Measurements from ENCODE around the gene CLASRP.

Gene CLASRP

DNA sequence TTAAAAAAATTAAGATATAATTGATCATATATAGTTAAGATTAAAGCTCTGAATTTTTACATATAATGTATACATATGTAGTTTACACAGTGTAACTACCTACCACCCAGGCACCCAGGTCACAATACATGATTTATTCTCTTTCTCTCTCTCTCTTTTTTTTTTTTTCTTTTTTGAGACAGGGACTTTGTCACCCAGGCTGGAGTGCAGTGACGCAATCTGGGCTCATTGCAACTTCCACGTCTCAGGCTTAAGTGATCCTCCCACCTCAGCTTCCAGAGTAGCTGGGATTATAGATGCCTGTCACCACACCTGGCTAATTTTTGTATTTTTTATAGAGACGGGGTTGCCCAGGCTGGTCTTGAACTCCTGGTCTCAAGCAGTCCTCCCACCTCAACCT lies 18.8 kb upstream of the CLASRP start:
- ATAC-seq (no peak), DNase-seq (no peak)

DNA sequence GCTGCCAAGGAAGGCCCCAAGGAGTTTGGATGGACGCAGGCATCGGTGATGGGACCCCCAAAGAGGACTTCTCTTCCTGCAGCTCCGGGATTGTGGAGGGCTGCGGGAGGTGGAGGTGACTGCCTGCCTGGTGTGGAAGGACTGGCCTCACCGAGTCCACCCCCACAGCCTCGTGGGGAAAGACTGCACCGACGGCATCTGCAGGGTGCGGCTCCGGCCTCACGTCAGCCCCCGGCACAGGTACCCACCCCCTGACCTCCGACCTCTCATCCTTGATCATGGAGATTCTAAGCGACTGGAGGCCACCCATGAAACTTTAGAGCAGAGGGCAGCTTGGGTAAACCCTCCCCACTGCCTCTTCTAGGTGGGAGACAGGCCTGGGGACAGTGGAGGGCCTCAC lies 16.9 kb upstream of the CLASRP start:
- DNase-seq (no peak), ATAC-seq (no peak)

DNA sequence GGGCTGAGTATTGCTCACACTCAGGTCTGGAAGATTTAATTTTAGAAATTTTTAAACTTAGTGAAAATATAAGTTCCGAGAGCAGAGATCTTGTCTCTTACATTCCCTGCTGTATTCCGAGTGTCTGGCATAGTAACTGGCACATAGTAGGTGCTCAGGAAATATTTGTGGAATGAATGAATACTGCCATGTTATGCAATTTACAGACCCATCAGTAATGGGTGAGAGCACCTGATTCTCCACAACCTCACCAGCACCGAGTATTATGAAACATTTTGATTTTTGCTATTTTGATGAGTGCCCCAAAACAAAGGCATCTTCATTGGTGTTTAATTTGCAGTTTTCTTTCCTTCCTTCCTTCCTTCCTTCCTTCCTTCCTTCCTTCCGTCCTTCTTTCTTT lies 15.8 kb upstream of the CLASRP start:
- ATAC-seq (no peak), DNase-seq (no peak)

DNA sequence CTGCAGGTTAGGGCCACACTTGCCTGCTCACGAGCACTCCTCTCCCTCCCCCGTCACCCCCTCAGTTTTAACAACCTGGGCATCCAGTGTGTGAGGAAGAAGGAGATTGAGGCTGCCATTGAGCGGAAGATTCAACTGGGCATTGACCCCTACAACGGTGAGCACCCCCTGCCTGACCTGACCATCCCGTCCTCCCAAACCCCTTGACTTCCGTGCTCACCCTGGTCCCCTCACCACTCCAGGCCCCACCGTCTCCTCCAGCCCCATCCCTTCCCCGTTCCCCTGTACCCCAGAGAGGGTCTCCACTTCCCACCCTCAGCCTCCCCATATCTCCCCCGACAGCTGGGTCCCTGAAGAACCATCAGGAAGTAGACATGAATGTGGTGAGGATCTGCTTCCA lies 13.6 kb upstream of the CLASRP start:
- ATAC-seq = no peak
- DNase-seq = no peak

DNA sequence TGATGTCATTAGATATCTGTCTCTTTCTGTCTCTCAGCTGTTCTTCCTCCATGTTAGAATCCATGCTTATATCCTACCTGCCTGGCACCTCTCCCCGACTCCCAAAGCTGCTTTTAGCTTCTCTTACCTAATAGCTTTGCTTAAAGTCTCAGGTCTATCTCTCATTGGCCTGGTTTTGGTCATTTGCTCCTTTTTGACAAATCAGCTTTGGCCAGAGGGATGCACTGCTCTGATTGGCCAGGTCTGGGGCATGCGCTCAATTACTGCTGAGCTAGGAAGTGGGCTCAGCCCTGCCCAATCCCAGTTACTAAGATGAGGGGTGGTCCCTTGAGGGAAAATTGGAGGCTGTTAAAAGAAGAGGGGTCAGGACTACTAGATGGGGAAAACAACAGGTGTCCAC lies 11.5 kb upstream of the CLASRP start:
- no peak for DNase-seq
- no peak for ATAC-seq

DNA sequence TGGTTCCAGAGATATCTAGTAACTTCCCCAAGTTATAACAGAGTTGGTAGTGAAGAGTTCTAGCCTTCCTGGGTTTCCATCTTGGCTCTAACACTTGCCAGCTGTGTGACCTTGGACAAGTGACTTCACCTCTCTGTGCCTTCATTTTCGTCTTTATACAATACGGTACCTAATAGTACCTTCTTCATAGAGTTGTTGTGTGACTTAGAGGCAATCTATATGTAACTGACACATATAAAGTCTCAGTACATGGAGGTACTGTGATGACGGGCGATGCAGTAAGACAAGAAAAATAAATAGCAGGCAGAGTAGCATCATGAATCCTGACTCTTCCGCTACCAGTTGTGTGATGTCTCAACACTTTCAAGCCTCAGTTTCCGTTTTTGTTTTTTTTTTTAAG lies 8.0 kb upstream of the CLASRP start:
- DNase-seq (no peak), ATAC-seq (no peak)

DNA sequence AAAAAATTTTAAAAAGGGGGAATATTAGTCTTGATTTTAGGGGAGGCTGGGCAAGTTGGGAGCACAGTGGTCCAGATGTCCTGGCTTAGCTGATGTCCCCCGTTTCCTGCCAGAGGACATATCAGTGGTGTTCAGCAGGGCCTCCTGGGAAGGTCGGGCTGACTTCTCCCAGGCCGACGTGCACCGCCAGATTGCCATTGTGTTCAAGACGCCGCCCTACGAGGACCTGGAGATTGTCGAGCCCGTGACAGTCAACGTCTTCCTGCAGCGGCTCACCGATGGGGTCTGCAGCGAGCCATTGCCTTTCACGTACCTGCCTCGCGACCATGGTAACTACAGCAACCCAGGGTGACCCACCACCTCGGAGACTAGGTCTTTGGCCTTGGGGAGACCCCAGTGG lies 6.4 kb upstream of the CLASRP start:
- no peak for ATAC-seq

DNA sequence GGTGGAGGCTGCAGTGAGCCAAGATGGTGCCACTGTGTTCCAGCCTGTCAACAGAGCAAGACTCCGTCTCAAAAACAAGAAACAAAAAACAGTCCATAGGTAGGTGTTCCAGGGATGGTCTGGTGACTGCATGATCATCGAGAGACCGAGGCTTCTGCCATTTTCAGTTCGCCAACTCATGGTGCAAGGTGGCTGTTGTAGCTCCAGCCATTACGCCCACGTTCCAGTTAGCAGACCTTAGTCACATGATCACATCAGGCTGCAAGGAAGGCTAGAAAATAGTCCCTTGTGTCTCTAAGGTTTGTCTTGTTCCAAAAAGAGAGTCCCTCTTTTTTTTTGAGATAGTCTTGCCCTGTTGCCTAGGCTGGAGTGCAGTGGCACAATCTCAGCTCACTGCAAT lies 3.1 kb upstream of the CLASRP start:
- DNase-seq (no peak), ATAC-seq (no peak)

More for the DNA sequence above, 6.4 kb upstream of the CLASRP start:
- DNase-seq = no peak

DNA sequence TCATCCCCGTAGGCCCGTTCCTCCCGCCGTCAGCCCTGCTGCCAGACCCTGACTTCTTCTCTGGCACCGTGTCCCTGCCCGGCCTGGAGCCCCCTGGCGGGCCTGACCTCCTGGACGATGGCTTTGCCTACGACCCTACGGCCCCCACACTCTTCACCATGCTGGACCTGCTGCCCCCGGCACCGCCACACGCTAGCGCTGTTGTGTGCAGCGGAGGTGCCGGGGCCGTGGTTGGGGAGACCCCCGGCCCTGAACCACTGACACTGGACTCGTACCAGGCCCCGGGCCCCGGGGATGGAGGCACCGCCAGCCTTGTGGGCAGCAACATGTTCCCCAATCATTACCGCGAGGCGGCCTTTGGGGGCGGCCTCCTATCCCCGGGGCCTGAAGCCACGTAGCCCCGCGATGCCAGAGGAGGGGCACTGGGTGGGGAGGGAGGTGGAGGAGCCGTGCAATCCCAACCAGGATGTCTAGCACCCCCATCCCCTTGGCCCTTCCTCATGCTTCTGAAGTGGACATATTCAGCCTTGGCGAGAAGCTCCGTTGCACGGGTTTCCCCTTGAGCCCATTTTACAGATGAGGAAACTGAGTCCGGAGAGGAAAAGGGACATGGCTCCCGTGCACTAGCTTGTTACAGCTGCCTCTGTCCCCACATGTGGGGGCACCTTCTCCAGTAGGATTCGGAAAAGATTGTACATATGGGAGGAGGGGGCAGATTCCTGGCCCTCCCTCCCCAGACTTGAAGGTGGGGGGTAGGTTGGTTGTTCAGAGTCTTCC lies 1.3 kb upstream of the CLASRP start:
- DNase-seq = no peak
- no peak for ATAC-seq

DNA sequence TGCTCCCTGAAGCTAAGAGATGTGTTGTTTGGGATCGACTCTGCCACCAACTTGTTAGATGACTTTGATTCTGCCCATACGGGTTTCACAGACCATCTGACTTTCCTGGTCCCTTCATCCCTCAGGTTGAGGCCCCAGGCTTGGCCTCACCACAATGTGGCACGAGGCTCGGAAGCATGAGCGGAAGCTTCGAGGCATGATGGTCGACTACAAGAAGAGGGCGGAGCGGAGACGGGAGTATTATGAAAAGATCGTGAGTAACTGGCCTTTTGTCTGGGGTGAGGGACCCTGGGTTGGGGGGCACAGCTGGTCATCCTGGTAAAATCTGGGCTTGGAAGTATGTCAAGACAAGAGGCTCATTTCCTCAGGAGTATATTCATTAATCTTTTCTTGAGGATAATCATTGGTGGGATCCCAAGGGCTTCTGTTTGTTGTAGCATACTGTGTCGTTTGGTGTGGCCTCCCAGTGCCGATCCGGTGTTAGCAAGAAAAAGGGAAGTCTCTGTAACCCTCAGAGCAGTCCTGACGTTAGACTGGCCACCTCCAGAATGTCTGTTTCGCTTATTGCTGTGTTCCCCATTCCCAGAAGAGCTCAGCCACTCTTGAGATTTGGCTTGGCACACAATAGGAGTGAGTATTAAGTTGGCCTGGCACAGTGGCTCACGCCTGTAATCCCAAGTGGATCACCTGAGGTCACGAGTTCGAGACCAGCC lies 1.4 kb downstream of the CLASRP start:
- DNase-seq (no peak), ATAC-seq (no peak)

DNA sequence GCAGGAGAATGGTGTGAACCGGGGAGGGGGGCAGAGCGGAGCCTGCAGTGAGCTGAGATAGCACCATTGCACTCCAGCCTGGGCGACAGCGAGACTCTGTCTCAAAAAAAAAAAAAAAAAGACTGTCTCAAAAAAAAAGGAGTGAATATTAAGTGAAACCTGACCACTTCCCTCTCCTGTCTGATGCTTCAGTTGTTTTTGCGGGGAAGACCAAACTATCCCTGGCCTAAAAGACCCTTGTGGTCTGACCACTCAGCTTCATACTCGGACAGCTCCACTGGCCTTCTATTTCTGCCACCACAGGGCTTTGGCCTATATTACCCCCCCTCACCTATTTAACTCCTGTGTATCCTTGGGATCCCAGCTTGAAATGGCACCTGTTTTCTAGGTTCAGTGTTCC lies 2.3 kb downstream of the CLASRP start:
- ATAC-seq (no peak), DNase-seq (no peak)

DNA sequence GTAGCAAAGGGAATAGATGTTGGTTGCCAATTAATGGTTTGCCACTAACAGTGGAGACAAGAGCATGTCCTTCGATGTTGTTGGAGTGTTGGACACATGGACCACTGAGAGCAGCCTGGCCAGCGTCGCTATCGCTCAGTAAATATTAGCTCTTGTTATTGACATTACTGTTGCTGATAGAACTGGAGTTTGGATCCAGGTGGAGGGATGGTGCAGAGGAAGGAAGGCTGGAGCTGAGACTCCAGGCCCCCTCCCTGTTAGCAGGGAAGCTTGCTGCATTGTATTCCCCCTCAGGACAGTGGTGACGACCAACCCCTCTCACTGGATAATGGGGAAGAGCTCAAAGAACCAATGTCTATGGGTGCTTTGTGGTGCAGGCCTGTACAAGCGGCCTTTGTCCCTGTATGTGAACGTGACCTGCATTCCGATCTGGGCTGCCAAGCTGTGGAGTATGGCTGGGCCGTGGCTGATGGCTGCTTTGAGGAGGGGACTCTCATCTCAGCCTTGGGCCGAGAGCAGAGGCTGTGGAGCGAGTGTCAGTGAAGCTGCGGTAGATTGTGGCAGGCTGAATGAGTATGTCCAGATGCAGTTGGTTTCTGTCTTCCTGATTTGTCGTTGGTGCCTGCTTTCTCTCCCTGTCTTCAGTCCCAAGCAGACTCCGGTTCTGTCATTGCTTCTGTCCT lies 7.0 kb downstream of the CLASRP start:
- no peak for ATAC-seq

DNA sequence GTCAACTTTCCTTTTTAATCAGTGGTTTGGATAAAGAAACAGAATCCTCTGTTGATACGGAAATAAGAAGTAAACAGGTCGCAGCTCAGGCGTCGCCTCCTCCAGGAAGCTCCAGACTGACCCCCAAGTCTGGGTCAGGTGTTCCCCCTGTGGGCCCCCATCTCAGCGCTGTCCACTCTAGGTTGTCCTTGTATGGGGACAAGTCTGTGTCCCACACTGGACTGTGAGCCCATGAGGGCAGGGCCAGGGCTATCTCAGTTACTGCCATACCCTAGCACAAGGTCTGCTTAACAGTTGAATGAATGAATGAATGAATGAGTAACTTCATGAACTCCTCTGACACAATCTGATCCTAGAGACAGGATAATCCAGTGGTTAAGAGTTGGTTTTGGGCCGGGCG lies 7.5 kb downstream of the CLASRP start:
- ATAC-seq (no peak), DNase-seq (no peak)

More for the DNA sequence above, 7.0 kb downstream of the CLASRP start:
- DNase-seq = no peak

DNA sequence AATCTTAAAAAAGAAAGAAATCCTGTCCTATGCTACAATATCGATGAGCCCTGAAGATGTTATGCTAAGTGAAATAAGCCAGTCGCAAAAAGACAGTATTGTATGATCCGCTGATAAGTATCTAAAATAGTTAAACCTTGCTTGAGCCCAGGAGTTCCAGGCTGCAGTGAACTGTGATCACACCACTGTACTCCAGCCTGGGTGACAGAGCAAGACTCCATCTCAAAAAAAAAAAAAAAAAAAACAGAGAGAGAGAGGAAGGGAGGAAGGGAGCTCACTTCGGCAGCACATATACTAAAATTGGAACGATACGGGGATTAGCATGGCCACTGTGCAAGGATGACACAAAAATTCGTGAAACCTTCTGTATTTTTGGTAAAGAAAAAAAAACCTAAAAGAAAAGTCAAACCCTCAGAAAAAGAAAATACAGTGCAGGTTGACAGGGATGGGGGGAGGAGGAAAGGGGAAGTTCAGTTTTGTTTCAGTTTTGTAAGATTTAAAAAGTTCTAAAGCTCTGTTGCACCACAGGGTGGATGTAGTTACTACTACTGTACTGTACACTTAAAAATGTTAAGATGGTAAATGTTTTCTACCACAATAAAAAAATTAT lies 8.4 kb downstream of the CLASRP start:
- no peak for ATAC-seq

DNA sequence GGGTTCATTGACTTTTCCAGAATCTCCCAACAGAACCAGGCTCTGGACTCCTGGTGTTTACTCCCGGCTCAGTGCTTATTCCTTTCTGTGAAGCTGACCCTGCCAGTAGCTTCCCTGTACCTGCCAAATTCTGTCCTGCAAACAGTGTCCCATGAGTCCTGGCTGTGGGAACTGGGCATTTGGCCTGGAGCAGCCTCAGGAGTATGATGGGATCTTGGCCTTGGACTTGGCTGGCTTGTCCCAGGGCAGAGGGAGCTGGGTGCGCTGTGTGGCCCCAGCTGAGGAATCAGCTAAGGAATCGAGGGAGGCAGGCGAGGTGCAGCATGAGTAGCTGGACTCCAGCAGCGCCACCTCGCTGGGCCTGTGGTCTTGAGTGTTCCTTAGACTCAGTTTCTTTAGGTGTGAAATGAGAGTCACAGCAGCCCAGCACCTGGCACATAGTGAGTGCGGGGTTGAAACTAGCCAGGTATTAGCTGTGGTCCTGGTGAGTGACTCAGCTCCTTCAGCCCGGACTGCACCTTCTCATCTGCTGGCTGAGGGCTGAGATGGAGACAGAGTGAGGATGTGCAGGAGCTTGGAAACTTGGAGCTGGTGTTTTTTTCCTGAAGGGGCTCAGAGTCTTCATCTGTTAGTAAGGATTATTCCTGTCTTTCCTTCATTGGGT lies 10.4 kb downstream of the CLASRP start:
- DNase-seq = no peak

More for the DNA sequence above, 8.4 kb downstream of the CLASRP start:
- no peak for DNase-seq

DNA sequence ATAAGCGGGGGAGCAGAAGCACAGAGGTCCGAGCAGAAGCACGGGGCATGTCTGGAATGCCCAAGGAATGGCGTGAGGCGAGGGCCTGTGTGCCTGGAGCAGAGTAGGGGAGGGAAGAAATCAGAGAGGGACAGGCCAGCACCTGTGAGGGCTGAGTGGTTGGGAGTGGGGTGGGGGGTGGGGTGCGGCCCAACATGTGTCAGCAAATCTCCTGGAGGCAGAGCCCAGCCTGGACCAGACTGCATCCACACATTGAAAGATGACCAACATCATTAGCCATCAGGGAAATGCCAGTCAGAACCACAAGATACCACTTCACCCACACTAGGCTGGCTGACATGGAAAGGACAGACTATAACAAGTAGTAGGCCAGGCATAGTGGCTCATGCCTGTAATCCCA lies 11.2 kb downstream of the CLASRP start:
- ATAC-seq = no peak

More for the DNA sequence above, 10.4 kb downstream of the CLASRP start:
- ATAC-seq = no peak

DNA sequence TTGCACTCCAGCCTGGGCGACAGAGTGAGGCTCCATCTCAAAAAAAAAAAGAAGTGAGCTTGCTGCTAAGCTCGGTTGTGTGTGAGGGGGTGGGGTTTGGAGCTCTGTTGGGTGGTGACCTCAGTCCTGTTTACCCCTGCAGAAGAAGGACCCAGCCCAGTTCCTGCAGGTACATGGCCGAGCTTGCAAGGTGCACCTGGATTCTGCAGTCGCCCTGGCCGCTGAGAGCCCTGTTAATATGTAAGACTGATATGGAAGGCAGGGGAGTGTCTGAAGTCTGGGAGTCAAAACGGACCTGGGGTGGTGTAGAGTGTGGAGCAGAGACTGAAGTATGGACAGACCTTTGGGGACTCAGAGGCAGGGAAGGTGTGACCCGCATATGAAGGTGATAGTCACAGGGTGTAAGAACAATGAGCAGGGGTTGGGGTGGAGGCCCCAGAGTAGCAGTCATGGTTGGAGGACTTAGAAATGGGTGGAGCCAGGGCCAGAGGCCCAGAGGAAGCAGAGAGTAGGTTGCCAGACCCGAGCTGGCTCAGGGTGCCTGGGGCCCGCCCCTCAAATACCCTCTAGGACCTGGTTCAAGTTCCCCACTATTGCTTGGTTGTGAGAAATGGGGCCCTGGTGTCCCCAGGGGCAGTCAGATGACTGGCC lies 13.2 kb downstream of the CLASRP start:
- DNase-seq (no peak), ATAC-seq (no peak)

More for the DNA sequence above, 11.2 kb downstream of the CLASRP start:
- no peak for DNase-seq

DNA sequence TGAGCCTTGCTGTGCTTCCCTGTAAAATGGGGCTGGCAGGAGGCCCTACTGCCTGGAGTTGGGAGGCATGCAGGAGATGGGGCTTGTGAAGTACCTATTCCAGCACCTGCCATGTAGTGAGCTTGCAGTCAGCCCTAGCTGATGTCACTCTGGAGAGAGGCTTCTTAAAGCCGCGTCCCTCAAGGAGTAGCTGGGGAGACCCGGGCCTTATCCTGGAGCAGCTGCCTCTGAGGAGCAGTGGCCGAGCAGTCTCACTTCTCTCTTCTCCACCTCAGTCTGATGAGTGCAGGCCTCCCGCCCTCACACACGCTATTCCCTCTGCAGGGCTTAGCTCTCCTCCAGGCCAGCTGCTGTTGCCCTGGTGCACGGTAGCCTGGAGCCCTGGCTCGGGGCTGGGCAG lies 18.0 kb downstream of the CLASRP start:
- ATAC-seq (peak; percentile 7), DNase-seq (no peak)

DNA sequence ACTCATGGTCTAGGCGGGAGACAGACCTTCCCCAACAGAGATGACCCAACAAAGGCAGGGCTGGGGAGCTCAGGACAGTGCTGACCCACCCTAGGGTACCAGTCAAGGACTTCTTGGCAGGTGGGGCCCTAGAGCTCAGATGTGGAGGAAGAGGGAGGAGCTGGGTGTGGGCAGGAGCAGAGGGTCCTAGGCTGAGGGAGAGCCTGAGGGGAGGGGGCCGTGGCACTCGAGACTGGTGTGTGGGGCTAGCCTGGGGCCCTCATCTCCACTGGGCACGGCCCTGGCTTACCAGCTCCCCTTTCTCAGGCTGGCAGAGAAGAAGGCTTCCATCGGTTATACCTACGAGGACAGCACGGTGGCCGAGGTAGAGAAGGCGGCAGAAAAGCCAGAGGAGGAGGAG lies 18.6 kb downstream of the CLASRP start:
- DNase-seq (no peak), ATAC-seq (peak; percentile 7)

DNA sequence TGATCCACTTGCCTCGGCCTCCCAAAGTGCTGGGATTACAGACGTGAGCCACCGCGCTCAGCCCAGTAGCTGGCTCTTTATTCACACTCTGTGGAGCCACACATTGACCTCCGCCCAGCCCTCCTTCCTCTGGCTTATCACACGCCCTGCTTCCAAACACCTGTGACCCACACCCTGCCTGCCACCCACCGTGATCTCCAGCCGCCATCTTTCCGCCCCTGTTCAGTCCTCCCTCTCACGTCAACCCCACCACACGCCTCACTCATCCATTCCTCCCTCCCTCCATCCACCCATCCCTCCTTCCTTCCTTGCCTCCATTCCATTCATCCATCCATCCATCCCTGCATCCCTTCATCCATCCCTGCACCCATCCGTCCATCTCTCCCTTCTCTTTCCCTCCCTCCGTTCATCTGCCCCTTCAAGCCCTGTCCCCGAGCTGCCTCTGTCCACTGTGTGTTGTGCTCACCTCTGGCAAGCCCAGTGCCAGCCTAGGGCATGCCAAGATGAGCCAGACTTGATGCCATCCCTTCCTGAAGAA lies 19.8 kb downstream of the CLASRP start:
- ATAC-seq (no peak), DNase-seq (no peak)

DNA sequence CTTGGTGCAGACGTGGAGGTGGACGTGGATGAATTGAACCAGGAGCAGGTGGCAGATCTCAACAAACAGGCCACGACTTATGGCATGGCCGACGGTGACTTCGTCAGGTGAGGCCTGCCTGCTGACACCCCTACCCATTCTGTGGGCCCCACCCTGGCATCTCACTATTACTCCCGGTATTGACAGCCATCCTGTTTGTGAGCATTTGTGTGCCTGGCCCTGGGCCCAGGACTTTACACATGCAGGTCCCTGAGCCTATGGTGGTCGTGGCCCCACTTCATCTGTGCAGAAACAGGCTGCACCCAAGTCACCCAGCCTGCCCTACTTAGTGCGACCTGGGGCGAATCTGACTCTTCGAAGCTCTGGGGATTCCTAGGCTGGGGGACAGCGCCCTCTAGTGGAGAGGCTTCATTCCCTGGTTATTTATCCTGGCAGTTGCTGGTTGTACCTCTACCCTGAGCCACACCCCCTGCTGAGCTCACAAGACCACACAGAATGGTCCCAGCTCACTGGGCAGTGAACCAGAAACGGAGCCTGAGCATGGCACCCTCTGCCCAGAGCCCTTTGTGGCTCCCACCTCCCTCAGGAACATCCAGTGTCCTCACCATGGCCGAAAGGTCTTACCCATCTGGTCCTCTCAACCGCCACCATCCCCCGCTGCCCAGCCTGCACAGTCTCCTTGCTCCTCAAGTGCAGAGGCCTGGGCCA lies 20.6 kb downstream of the CLASRP start:
- DNase-seq (peak; percentile 87), ATAC-seq (peak; percentile 75)
